ENCODE results near the gene PCBP1.
A peak's percentile ranks its signal among the peaks of the same experiment; 100 is the strongest.
"Not testable (repeated sequence)": the region's sequence is repeated elsewhere in the genome, so short reads cannot be mapped to it uniquely, and the experiment has no call there.

Gene PCBP1

DNA sequence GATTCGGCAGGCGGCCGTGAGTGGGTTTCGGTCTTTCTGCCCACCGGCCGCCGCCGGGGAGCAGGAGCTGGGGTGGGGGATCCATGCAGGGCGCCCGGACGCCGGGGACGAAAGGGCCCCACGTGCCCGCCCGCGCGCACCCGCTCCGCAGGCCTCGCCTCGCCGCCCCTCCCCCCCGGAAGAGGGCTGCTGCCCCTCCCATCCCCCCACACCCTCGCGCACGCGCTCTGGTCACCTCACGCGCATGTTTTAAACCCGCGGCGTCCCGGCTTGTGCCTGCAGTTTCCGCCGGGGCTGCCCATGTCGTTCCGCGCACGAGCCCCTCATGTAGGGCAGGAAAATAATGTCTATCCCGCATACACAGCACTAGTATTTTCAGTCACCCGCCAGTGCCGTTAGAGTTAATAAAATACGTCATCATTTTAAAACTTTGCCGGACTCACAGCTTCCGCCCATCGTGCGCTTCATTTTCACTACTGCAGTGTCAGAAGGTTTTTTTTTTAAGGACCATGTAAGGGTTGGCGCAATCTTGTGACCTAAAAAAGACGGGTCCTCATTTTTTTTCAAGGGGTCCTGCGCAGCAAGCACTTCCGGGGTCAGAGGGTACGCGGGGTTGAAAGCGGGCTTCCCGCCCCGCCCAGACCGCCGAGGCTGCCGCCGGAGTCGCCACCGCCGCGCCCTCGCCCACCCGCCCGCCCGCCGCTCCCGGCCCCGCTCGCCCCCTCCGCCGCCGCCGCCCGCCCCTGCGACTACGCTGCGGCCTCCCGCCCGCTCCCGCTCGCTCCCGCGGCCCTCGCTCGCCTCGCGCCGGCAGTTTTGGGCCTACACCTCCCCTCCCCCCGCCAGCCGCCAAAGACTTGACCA, at the start of gene PCBP1:
TSS of gene PCBP1 (plus strand) at position 640 of the 864 bp plus-strand sequence. CDS start 267 bp downstream, outside the sequence.
- DNase-seq: peak; percentile 89

- no peak for DNase-seq
These were observed 47.9 kb upstream of the PCBP1 start for GRCh38 chr2:70039366-70039765.

- DNase-seq: no peak
These were observed 45.6 kb upstream of the PCBP1 start for GRCh38 chr2:70041663-70042062.

DNA sequence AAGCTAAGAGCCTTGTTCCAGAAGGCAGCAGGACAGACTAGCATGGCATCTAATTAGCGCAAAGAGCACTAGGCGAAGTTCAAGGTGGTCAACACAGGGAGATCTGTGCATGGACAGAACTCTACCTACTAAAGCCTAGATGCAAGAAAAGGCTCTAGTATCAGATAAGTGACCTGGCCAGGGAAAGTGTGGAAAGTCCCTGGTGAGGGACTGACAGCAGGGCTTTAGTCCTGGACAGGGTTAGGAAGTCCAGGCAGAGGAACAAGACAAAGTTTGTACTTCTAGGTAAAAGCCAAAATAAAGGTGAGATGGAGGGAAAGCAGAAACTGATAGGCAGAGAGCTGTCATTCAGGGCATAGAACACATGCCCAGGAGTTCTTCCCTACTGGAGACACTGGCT, 45.0 kb upstream of the PCBP1 start:
- no peak for DNase-seq

- DNase-seq: no peak
These were observed 43.9 kb upstream of the PCBP1 start for GRCh38 chr2:70043252-70043875.

DNA sequence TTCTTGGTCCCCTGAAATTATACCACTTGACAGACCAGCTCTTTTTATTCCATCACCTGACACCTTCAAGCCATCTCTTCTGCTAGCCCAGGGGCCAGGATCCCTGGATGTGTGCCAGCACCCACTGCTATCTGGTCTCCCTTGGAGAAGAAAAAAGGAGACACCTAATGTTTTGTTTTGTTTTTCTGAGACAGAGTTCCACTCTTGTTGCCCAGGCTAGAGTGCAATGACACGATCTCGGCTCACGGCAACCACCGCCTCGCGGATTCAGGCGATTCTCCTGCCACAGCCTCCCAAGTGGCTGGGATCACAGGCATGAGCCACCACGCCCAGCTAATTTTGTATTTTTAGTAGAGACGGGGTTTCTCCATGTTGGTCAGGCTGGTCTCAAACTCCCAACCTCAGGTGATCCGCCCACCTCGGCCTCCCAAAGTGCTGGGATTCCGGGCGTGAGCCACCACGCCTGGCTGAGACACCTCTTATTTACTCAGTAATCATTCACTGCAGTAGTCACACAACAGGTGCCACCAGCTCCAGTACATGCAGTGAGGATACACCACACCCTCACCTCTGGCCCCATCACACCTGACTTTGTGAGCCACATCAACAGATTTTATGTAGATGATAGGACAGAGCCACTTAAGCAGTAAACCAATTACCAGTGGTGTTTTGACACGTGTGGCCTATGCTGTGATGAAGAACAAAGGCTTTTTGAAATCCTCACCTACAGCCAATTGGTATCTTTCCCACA, 42.8 kb upstream of the PCBP1 start:
- no peak for DNase-seq

DNA sequence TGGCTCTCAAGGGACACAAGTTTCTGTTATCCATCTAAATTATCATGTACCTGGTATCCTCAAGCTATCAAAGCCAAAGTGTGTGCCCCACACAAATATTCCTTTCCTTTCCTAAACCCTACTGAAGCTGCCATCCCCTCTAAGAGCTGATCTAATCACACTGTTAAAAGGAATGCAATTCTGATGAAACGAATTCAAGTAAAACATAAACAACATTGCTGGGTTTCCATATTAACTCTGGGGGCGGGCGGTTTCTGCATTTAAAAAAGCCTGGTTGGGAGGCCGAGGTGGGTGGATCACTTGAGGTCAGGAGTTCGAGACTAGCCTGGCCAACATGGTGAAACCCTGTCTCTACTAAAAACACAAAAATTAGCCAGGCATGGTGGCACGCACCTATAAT, 41.9 kb upstream of the PCBP1 start:
- DNase-seq: no peak

GRCh38 chr2:70045932-70046331, 41.3 kb upstream of the PCBP1 start:
- no peak for DNase-seq

GRCh38 chr2:70046534-70046933, 40.7 kb upstream of the PCBP1 start:
- no peak for DNase-seq

- DNase-seq: no peak
These were observed 39.8 kb upstream of the PCBP1 start for GRCh38 chr2:70047451-70047850.

- DNase-seq: no peak
These were observed 38.0 kb upstream of the PCBP1 start for GRCh38 chr2:70049255-70049654.

DNA sequence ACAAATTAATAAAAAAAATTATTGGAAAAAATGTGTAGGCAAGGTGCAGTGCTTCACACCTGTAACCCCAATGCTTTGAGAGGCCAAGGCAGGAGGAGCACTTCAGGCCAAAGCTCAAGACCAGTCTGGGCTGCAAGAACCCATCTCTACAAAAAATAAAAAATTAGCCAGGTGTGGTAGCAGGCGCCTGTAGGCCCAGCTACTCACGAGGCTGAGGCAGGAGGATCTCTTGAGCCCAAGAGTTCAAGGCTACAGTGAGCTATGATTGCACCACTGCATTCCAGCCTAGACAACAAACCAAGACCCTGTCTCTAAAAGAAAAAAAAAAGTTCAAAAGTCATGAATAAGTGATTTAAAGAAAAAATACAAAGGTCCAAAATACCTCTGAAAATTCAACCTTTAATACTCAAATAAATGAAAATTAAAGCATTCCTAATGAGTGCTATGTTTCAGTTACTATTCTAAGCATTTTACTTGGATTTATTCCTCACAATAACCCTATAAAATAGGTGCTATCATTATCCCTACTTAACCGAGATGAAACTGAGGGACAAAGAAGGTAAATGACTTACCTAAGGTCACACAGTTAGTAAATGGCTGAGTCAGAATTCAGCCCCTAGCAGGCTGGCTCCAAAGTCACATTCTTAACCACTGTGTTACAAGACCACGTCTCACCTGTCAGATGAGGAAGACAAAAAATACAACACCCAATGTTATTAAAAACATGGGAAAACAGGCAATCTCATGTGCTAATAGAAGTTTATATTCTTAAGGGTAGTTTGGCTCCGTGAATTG, 36.4 kb upstream of the PCBP1 start:
- no peak for DNase-seq

- DNase-seq: not testable (repeated sequence)
These were observed 32.0 kb upstream of the PCBP1 start for GRCh38 chr2:70055259-70055658.

DNA sequence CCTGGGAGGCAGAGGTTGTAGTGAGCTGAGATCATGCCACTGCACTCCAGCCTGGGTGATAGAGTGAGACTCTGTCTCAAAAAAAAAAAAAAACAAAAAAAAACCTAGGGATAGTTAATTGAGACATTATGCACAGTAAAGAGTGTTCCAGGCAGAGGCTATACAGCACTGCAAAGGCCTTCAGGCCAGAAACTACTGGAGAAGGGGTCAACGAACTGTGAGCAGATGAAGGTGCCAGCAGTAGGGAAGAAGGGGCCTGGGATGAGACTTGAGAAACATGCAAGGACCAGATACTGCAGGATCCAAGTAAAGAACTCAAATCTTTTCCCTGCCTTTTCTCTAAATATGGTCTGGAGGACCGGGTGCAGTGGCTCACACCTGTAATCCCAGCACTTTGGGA, 26.0 kb upstream of the PCBP1 start:
- DNase-seq: no peak

DNA sequence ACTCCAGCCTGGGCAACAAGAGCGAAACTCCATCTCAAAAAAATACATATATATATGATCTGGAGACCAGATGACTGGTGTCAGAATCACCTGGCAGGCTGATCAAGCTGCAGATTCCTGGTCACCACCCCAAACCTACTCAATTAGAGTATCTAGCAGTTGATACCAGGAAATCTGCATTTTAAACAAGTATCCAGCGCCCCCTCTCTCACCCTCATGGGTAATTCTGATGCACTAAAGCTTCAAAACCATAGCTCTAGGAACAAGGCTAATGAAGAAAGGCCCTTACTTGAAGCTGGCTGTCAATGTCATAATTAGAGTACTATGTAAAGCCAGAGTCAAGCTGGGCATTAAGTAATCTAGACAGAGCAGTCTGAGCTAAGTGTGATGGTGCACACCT, 25.0 kb upstream of the PCBP1 start:
- DNase-seq: no peak

- DNase-seq: no peak
These were observed 19.2 kb upstream of the PCBP1 start for GRCh38 chr2:70068119-70068518.

- DNase-seq: no peak
These were observed 18.2 kb upstream of the PCBP1 start for GRCh38 chr2:70069049-70069448.

GRCh38 chr2:70070542-70071268, 16.6 kb upstream of the PCBP1 start:
- peak; percentile 55 for DNase-seq

DNA sequence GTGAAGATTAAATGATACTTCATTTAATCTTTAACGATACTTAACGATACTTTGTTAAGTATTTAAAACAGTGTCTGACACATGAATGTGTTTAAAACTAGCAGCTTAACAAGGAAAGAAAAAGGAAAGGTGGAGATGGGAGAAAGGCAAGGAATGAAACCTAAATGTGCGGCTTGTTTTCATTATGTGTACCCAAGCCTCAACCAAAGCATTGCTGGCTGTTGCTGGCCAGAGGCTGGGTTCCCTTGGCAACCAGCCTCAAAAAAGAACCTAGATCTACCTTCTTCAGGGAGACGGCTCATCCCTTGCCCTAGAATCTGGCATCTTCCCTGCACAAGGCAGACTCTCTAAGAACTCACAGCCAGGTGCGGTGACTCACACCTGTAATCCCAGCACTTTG, 13.8 kb upstream of the PCBP1 start:
- no peak for DNase-seq

DNA sequence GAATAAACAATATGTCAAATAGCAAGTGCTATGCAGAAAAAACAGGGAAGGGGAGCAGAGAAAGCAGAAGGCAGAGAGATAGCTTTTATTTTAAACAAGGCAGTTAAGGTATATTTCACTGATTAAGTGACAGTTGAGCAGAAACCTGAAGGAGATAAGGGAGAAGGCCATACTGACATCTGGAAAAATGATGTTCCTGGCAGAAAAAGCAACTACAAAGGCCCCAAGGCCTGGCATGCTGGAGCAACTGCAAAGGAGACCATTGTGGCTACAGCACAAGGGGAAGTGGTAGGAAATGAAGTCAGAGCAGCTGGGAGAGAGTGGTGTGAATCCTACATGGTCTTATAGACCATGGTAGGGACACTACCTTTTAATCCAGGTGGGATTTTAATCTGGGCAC, 8.9 kb upstream of the PCBP1 start:
- no peak for DNase-seq

- no peak for DNase-seq
These were observed 6.6 kb upstream of the PCBP1 start for GRCh38 chr2:70080610-70081200.

GRCh38 chr2:70081221-70081620, 6.1 kb upstream of the PCBP1 start:
- no peak for DNase-seq

All from 8988T (cell line).